ENCODE data around the gene ZNHIT1.

ZNHIT1 gene

GRCh38 chr7:101217388-101218235 is at the start of gene ZNHIT1, which contains the start of gene PLOD3:
ZNHIT1 (plus strand) TSS chr7:101218165; CDS start chr7:101218196, 31 bp downstream.
PLOD3 (minus strand) TSS chr7:101217581; CDS start chr7:101217274, 307 bp downstream.
- peak; percentile 96 for DNase-seq

GRCh38 chr7:101168412-101169049 is 49.4 kb upstream of the ZNHIT1 start:
- no peak for DNase-seq

GRCh38 chr7:101169110-101169837 is 48.7 kb upstream of the ZNHIT1 start:
- no peak for DNase-seq

GRCh38 chr7:101169838-101170551 is 48.0 kb upstream of the ZNHIT1 start:
- peak; percentile 62 for DNase-seq

- no peak for DNase-seq
Measured at GRCh38 chr7:101170617-101171441, 47.1 kb upstream of the ZNHIT1 start.

- DNase-seq = no peak
Measured at GRCh38 chr7:101171442-101171837, 46.5 kb upstream of the ZNHIT1 start.

GRCh38 chr7:101172005-101172853 is 45.7 kb upstream of the ZNHIT1 start:
- DNase-seq = no peak

- DNase-seq = no peak
Measured at GRCh38 chr7:101172854-101173751, 44.9 kb upstream of the ZNHIT1 start.

- DNase-seq = no peak
Measured at GRCh38 chr7:101173752-101174244, 44.2 kb upstream of the ZNHIT1 start.

GRCh38 chr7:101174322-101174854 is 43.6 kb upstream of the ZNHIT1 start:
- DNase-seq = no peak

GRCh38 chr7:101175664-101176063 is 42.3 kb upstream of the ZNHIT1 start:
- no peak for DNase-seq

GRCh38 chr7:101177644-101178043 is 40.3 kb upstream of the ZNHIT1 start:
- no peak for DNase-seq

- DNase-seq = no peak
Measured at GRCh38 chr7:101179117-101179516, 38.8 kb upstream of the ZNHIT1 start.

- no peak for DNase-seq
Measured at GRCh38 chr7:101179713-101180112, 38.3 kb upstream of the ZNHIT1 start.

- no peak for DNase-seq
Measured at GRCh38 chr7:101180130-101180755, 37.7 kb upstream of the ZNHIT1 start, which contains the start of gene NAT16. NAT16 (minus strand) TSS chr7:101180293; CDS start chr7:101174807, 5,486 bp downstream.

GRCh38 chr7:101185258-101185839 is 32.6 kb upstream of the ZNHIT1 start:
- DNase-seq = no peak

GRCh38 chr7:101186194-101186593 is 31.8 kb upstream of the ZNHIT1 start:
- no peak for DNase-seq

- no peak for DNase-seq
Measured at GRCh38 chr7:101186844-101187428, 31.0 kb upstream of the ZNHIT1 start.
